GM23338 (cell line): ENCODE results near the gene CROCC2. TPM values are rescaled to one million over a fixed set of nuclear protein-coding genes. Genes with fewer than 3 reads are reported as not detected.

Source experiments
- ATAC-seq: fragments of 200-7000 bp; cut with Tn5 transposase; 3 replicates; pipeline ENCODE4 v1.9.1; 2020
- DNase-seq: peaks from one replicate; pipeline ENCODE4 v3.0.0-alpha.2; 2015; ENCODE audit warnings: low spot score
- H2AFZ ChIP-seq: fragments of 200-600 bp; sonication (generic); 2 replicates; pipeline ENCODE4 v1.8.0; 2016; ENCODE audit warnings: antibody characterized with exemption, mild to moderate bottlenecking, moderate library complexity
- H3F3A ChIP-seq: fragments of 200-600 bp; sonication (generic); replicated peaks from 2 replicates; pipeline ENCODE4 v1.8.0; 2017; ENCODE audit warnings: antibody characterized with exemption, mixed run types, low read depth
- H3K27ac ChIP-seq: fragments of 200-600 bp; sonication (generic); 2 replicates; pipeline ENCODE4 v1.6.1; 2016; ENCODE audit warnings: low read depth
- H3K27me3 ChIP-seq: fragments of 200-600 bp; sonication (generic); 2 replicates; pipeline ENCODE4 v1.8.0; 2016; ENCODE audit warnings: mild to moderate bottlenecking, mixed run types, moderate library complexity; ENCODE audit not compliant: insufficient read depth
- H3K36me3 ChIP-seq: fragments of 200-600 bp; sonication (generic); 2 replicates; pipeline ENCODE4 v1.8.0; 2016; ENCODE audit warnings: mild to moderate bottlenecking; ENCODE audit not compliant: insufficient read depth
- H3K4me1 ChIP-seq: fragments of 200-600 bp; sonication (generic); 2 replicates; pipeline ENCODE4 v1.8.0; 2016; ENCODE audit warnings: mild to moderate bottlenecking, moderate library complexity; ENCODE audit not compliant: insufficient read depth
- H3K4me2 ChIP-seq: fragments of 200-600 bp; sonication (generic); 2 replicates; pipeline ENCODE4 v1.7.1; 2017; ENCODE audit warnings: mixed run types
- H3K4me3 ChIP-seq: fragments of 200-600 bp; sonication (generic); 2 replicates; pipeline ENCODE4 v1.6.1; 2016; ENCODE audit warnings: mixed run types
- H3K79me2 ChIP-seq: fragments of 200-600 bp; sonication (generic); replicated peaks from 2 replicates; pipeline ENCODE4 v1.8.0; 2017; ENCODE audit warnings: mild to moderate bottlenecking; ENCODE audit not compliant: insufficient read depth
- H3K9me2 ChIP-seq: fragments of 200-600 bp; sonication (generic); 2 replicates; pipeline ENCODE4 v1.8.0; 2017; ENCODE audit not compliant: insufficient read depth
- H4K20me1 ChIP-seq: fragments of 200-600 bp; sonication (generic); replicated peaks from 2 replicates; pipeline ENCODE4 v1.8.0; 2017; ENCODE audit warnings: mild to moderate bottlenecking; ENCODE audit not compliant: insufficient read depth
- H3K27ac Mint-ChIP-seq: 2 replicates; pipeline ENCODE4 v1.8.0; 2020; ENCODE audit warnings: inconsistent platforms, mild to moderate bottlenecking, moderate library complexity, mixed read lengths
- H3K27me3 Mint-ChIP-seq: 3 replicates; pipeline ENCODE4 v1.8.0; 2022; ENCODE audit warnings: low read depth, mild to moderate bottlenecking, moderate library complexity, mixed read lengths, inconsistent platforms; ENCODE audit not compliant: insufficient read depth, poor library complexity
- H3K36me3 Mint-ChIP-seq: 3 replicates; pipeline ENCODE4 v1.8.0; 2021; ENCODE audit warnings: low read depth, mild to moderate bottlenecking, inconsistent platforms, moderate library complexity, mixed read lengths
- H3K4me1 Mint-ChIP-seq: 3 replicates; pipeline ENCODE4 v1.8.0; 2020; ENCODE audit warnings: mild to moderate bottlenecking, inconsistent platforms, mixed read lengths
- H3K4me3 Mint-ChIP-seq: 3 replicates; pipeline ENCODE4 v1.8.0; 2021; ENCODE audit warnings: moderate library complexity, mild to moderate bottlenecking, inconsistent platforms, mixed read lengths
- H3K9me3 Mint-ChIP-seq: 3 replicates; pipeline ENCODE4 v1.8.0; 2020; ENCODE audit warnings: moderate library complexity, mild to moderate bottlenecking, inconsistent platforms, mixed read lengths
- CREB1 ChIP-seq: fragments of 250-450 bp; sonication (Bioruptor Pico); IDR thresholded peaks from 2 replicates; pipeline ENCODE4 v1.5.0; 2020; ENCODE audit warnings: low read depth, mild to moderate bottlenecking, moderate library complexity
- EZH2 ChIP-seq: fragments of 200-600 bp; sonication (generic); IDR thresholded peaks from one replicate; pipeline ENCODE4 v1.8.0; 2017; ENCODE audit warnings: antibody characterized with exemption, mild to moderate bottlenecking, low read depth; ENCODE audit not compliant: unreplicated experiment
- EZH2phosphoT487 ChIP-seq: fragments of 200-600 bp; sonication (generic); IDR thresholded peaks from one replicate; pipeline ENCODE4 v1.8.1; 2018; ENCODE audit warnings: antibody characterized with exemption; ENCODE audit not compliant: unreplicated experiment
- JUNB ChIP-seq: IDR thresholded peaks from one replicate; pipeline ENCODE4 v1.6.1; 2016; ENCODE audit warnings: antibody characterized with exemption; ENCODE audit not compliant: unreplicated experiment
- POLR2AphosphoS5 ChIP-seq: IDR thresholded peaks from 2 replicates; pipeline ENCODE4 v1.6.1; 2016; ENCODE audit warnings: antibody characterized with exemption, low read depth
- ZNF114 ChIP-seq: fragments of 250-450 bp; sonication (Bioruptor Pico); IDR thresholded peaks from 2 replicates; pipeline ENCODE4 v1.5.0; 2020; ENCODE audit warnings: mild to moderate bottlenecking, moderate library complexity
- ZNF331 ChIP-seq: fragments of 250-450 bp; sonication (Bioruptor Pico); IDR thresholded peaks from 2 replicates; pipeline ENCODE4 v1.5.0; 2020; ENCODE audit warnings: low read depth, mild to moderate bottlenecking, moderate library complexity
- polyA plus RNA-seq: library from polyadenylated mRNA; unstranded; fragments of >200 nt; fragmentation: Nextera tagmentation; extraction: Ambion mirVana; gene quantifications from 2 replicates; pipeline ENCODE4 v1.2.1, GENCODE V29; 2016
- total RNA-seq: library from RNA; depleted of rRNA; stranded (reverse); fragments of >200 nt; shearing (Covaris generic); gene quantifications from 2 replicates; pipeline ENCODE4 v1.2.3, GENCODE V29; 2014
- TF ChIP-seq, protein P1 (sequence below): IDR thresholded peaks from one replicate; pipeline ENCODE4 v1.6.1; 2018; ENCODE audit warnings: antibody characterized with exemption; ENCODE audit not compliant: unreplicated experiment
- TF ChIP-seq, protein P2 (sequence below): IDR thresholded peaks from 2 replicates; pipeline ENCODE4 v1.6.1; 2016; ENCODE audit warnings: antibody characterized with exemption
- TF ChIP-seq, protein P3 (sequence below): fragments of 250-450 bp; sonication (Bioruptor Pico); IDR thresholded peaks from 2 replicates; pipeline ENCODE4 v1.5.0; 2020; ENCODE audit warnings: mild to moderate bottlenecking, moderate library complexity

CROCC2 gene
- total and polyA plus RNA-seq, 2 experiments from 2014 or later, result not detected

DNA sequence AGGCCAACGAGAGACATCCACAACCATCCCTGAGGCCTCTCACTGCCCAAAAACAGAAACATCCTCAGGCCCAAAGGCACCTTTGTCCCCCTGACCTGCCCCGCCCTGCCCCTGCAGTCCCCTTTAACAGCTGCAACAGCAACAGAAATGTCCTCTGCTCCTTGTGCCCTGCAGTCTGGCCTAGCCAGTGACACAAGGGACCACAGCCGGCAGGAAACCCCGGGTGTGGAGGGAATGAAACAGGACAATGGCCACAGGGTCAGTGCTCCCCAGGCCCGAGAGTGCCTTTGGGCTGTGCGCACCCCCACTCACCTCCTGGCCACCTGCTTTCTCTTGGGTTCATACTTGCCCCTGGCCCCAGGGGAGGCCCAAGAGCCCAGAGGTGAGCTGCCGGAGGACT, 127.9 kb downstream of the CROCC2 start:
- H3F3A ChIP-seq, result no peaks in the 10 kb centered on the region
- no peaks in the 10 kb centered on the region for H3K36me3 ChIP-seq
- TF ChIP-seq EZH2 (no peak), JUNB (no peak)
- H3K4me1 ChIP-seq, result peaks cover 8% of the 10 kb centered on the region; the same call in 1 of the 2 replicates
- peaks cover 6% of the 10 kb centered on the region for H3K27me3 ChIP-seq
- H4K20me1 ChIP-seq, result no peaks in the 10 kb centered on the region
- no peak overlapping the region for H3K4me3 Mint-ChIP-seq
- DNase-seq, result no peak
- no peak overlapping the region for H2AFZ ChIP-seq
- H3K27ac Mint-ChIP-seq, result no peak overlapping the region
- peaks cover 20% of the 10 kb centered on the region for H3K27me3 Mint-ChIP-seq
- H3K4me3 ChIP-seq, result no peak overlapping the region
- H3K4me1 Mint-ChIP-seq, result peaks cover 7% of the 10 kb centered on the region
- no peak overlapping the region for H3K27ac ChIP-seq
- no peak for ATAC-seq
- no peak overlapping the region for H3K4me2 ChIP-seq
- no peaks in the 10 kb centered on the region; the same call in 2 of the 3 replicates for H3K9me3 Mint-ChIP-seq
- H3K36me3 Mint-ChIP-seq, result no peaks in the 10 kb centered on the region; the same call in 2 of the 3 replicates
- no peaks in the 10 kb centered on the region for H3K9me2 ChIP-seq
- no peaks in the 10 kb centered on the region for H3K79me2 ChIP-seq

DNA sequence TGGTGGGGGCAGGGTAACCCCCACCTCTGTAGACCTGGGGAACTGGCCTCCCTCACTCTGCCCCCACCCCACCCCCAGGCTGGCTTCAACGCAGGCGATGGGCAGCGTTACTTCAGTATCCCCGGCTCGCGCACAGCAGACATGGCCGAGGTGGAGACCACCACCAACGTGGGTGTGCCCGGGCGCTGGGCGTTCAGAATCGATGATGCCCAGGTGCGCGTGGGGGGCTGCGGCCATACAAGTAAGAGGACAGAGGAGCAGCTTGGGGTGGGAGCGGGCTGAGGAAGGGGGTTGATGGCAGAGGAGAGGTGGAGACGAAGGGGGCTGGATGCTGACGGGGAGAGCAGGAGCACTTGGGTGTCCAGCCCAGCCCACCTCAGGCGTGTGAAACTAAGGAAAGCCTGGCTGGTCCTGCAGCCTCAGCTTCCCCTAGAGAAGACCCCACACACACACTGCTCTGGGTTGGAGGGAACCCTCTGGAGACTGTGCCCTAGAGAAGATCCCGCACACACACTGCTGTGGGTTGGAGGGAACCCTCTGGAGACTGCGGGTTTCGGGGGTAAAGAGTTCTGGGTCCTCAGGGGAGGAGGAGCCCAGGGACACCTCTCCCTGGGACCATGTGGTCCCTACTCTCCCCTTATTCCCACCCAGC, 128.5 kb downstream of the CROCC2 start:
- Mint-ChIP-seq H3K27me3 (peaks cover 20% of the 10 kb centered on the region), H3K27ac (no peak overlapping the region), H3K36me3 (no peaks in the 10 kb centered on the region; the same call in 2 of the 3 replicates), H3K9me3 (no peaks in the 10 kb centered on the region; the same call in 2 of the 3 replicates), H3K4me3 (no peak overlapping the region), H3K4me1 (peaks cover 7% of the 10 kb centered on the region)
- Histone ChIP-seq H3F3A (no peaks in the 10 kb centered on the region), H3K79me2 (no peaks in the 10 kb centered on the region), H2AFZ (peak overlapping the region; percentile 93), H3K4me1 (peaks cover 8% of the 10 kb centered on the region; the same call in 1 of the 2 replicates), H3K27ac (no peak overlapping the region), H3K9me2 (no peaks in the 10 kb centered on the region), H3K4me3 (no peak overlapping the region), H3K36me3 (no peaks in the 10 kb centered on the region), H4K20me1 (no peaks in the 10 kb centered on the region), H3K4me2 (no peak overlapping the region; the same call in 1 of the 2 replicates), H3K27me3 (peaks cover 6% of the 10 kb centered on the region)
- DNase-seq, result no peak
- peak; percentile 1; the same call in 1 of the 3 replicates for ATAC-seq
- TF ChIP-seq, protein P1, sequence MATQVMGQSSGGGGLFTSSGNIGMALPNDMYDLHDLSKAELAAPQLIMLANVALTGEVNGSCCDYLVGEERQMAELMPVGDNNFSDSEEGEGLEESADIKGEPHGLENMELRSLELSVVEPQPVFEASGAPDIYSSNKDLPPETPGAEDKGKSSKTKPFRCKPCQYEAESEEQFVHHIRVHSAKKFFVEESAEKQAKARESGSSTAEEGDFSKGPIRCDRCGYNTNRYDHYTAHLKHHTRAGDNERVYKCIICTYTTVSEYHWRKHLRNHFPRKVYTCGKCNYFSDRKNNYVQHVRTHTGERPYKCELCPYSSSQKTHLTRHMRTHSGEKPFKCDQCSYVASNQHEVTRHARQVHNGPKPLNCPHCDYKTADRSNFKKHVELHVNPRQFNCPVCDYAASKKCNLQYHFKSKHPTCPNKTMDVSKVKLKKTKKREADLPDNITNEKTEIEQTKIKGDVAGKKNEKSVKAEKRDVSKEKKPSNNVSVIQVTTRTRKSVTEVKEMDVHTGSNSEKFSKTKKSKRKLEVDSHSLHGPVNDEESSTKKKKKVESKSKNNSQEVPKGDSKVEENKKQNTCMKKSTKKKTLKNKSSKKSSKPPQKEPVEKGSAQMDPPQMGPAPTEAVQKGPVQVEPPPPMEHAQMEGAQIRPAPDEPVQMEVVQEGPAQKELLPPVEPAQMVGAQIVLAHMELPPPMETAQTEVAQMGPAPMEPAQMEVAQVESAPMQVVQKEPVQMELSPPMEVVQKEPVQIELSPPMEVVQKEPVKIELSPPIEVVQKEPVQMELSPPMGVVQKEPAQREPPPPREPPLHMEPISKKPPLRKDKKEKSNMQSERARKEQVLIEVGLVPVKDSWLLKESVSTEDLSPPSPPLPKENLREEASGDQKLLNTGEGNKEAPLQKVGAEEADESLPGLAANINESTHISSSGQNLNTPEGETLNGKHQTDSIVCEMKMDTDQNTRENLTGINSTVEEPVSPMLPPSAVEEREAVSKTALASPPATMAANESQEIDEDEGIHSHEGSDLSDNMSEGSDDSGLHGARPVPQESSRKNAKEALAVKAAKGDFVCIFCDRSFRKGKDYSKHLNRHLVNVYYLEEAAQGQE, result no peak
- TF ChIP-seq CREB1 (CRISPR knock-in tag) (no peak), EZH2 (no peak), EZH2phosphoT487 (no peak), JUNB (no peak), ZNF331 (CRISPR knock-in tag) (no peak), POLR2AphosphoS5 (no peak), ZNF114 (CRISPR knock-in tag) (no peak)
- TF ChIP-seq, protein P2, sequence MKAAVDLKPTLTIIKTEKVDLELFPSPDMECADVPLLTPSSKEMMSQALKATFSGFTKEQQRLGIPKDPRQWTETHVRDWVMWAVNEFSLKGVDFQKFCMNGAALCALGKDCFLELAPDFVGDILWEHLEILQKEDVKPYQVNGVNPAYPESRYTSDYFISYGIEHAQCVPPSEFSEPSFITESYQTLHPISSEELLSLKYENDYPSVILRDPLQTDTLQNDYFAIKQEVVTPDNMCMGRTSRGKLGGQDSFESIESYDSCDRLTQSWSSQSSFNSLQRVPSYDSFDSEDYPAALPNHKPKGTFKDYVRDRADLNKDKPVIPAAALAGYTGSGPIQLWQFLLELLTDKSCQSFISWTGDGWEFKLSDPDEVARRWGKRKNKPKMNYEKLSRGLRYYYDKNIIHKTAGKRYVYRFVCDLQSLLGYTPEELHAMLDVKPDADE, result no peak
- TF ChIP-seq, protein P3, sequence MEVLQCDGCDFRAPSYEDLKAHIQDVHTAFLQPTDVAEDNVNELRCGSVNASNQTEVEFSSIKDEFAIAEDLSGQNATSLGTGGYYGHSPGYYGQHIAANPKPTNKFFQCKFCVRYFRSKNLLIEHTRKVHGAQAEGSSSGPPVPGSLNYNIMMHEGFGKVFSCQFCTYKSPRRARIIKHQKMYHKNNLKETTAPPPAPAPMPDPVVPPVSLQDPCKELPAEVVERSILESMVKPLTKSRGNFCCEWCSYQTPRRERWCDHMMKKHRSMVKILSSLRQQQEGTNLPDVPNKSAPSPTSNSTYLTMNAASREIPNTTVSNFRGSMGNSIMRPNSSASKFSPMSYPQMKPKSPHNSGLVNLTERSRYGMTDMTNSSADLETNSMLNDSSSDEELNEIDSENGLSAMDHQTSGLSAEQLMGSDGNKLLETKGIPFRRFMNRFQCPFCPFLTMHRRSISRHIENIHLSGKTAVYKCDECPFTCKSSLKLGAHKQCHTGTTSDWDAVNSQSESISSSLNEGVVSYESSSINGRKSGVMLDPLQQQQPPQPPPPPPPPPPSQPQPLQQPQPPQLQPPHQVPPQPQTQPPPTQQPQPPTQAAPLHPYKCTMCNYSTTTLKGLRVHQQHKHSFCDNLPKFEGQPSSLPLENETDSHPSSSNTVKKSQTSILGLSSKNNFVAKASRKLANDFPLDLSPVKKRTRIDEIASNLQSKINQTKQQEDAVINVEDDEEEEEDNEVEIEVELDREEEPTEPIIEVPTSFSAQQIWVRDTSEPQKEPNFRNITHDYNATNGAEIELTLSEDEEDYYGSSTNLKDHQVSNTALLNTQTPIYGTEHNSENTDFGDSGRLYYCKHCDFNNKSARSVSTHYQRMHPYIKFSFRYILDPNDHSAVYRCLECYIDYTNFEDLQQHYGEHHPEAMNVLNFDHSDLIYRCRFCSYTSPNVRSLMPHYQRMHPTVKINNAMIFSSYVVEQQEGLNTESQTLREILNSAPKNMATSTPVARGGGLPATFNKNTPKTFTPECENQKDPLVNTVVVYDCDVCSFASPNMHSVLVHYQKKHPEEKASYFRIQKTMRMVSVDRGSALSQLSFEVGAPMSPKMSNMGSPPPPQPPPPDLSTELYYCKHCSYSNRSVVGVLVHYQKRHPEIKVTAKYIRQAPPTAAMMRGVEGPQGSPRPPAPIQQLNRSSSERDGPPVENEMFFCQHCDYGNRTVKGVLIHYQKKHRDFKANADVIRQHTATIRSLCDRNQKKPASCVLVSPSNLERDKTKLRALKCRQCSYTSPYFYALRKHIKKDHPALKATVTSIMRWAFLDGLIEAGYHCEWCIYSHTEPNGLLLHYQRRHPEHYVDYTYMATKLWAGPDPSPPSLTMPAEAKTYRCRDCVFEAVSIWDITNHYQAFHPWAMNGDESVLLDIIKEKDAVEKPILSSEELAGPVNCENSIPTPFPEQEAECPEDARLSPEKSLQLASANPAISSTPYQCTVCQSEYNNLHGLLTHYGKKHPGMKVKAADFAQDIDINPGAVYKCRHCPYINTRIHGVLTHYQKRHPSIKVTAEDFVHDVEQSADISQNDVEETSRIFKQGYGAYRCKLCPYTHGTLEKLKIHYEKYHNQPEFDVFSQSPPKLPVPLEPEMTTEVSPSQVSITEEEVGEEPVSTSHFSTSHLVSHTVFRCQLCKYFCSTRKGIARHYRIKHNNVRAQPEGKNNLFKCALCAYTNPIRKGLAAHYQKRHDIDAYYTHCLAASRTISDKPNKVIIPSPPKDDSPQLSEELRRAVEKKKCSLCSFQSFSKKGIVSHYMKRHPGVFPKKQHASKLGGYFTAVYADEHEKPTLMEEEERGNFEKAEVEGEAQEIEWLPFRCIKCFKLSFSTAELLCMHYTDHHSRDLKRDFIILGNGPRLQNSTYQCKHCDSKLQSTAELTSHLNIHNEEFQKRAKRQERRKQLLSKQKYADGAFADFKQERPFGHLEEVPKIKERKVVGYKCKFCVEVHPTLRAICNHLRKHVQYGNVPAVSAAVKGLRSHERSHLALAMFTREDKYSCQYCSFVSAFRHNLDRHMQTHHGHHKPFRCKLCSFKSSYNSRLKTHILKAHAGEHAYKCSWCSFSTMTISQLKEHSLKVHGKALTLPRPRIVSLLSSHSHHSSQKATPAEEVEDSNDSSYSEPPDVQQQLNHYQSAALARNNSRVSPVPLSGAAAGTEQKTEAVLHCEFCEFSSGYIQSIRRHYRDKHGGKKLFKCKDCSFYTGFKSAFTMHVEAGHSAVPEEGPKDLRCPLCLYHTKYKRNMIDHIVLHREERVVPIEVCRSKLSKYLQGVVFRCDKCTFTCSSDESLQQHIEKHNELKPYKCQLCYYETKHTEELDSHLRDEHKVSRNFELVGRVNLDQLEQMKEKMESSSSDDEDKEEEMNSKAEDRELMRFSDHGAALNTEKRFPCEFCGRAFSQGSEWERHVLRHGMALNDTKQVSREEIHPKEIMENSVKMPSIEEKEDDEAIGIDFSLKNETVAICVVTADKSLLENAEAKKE (CRISPR knock-in tag), result no peak
